Measurements from ENCODE around the gene TWIST2. TPM values are rescaled to one million over a fixed set of nuclear protein-coding genes. Genes with fewer than 3 reads are reported as not detected.

The TWIST2 gene
- total RNA-seq, 2 donors from 2014 or later = 23.5 to 52.9 TPM

GRCh38 chr2:238881353-238882081, 33.6 kb downstream of the TWIST2 start:
- DNase-seq (ENCODE audit: low spot score) = no peak
- 75% methylated on average over 7 of the region's 7 CpGs for WGBS
- Histone ChIP-seq H3K9me3 (no peaks in the 10 kb centered on the region), H3K27me3 (replicated peaks; ENCODE audit: insufficient read depth) (no peaks in the 10 kb centered on the region), H3K4me3 (no peak overlapping the region), H3K27ac (peak overlapping the region in 1 of 2 donors; percentile 56), H3K4me1 (replicated peaks) (no peaks in the 10 kb centered on the region), H3K36me3 (no peaks in the 10 kb centered on the region)
- intact Hi-C loops (cut with DNase I) = no loop called here
- TF ChIP-seq POLR2AphosphoS5 (IDR thresholded peaks at IDR 0.05) = no peak
- TF ChIP-seq POLR2A (IDR thresholded peaks at IDR 0.05) = no peak
- TF ChIP-seq, protein P1, sequence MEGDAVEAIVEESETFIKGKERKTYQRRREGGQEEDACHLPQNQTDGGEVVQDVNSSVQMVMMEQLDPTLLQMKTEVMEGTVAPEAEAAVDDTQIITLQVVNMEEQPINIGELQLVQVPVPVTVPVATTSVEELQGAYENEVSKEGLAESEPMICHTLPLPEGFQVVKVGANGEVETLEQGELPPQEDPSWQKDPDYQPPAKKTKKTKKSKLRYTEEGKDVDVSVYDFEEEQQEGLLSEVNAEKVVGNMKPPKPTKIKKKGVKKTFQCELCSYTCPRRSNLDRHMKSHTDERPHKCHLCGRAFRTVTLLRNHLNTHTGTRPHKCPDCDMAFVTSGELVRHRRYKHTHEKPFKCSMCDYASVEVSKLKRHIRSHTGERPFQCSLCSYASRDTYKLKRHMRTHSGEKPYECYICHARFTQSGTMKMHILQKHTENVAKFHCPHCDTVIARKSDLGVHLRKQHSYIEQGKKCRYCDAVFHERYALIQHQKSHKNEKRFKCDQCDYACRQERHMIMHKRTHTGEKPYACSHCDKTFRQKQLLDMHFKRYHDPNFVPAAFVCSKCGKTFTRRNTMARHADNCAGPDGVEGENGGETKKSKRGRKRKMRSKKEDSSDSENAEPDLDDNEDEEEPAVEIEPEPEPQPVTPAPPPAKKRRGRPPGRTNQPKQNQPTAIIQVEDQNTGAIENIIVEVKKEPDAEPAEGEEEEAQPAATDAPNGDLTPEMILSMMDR (IDR thresholded peaks at IDR 0.05) = no peak

GRCh38 chr2:238882082-238882755, 34.3 kb downstream of the TWIST2 start:
- Histone ChIP-seq H3K9me3 (no peaks in the 10 kb centered on the region), H3K36me3 (no peaks in the 10 kb centered on the region), H3K27ac (peak overlapping the region in 1 of 2 donors; percentile 56), H3K4me1 (replicated peaks) (no peaks in the 10 kb centered on the region), H3K4me3 (no peak overlapping the region), H3K27me3 (replicated peaks; ENCODE audit: insufficient read depth) (no peaks in the 10 kb centered on the region)
- WGBS = 62% methylated on average over 6 of the region's 6 CpGs
- intact Hi-C loops (cut with DNase I) = no loop called here
- no peak for DNase-seq (ENCODE audit: low spot score)
- TF ChIP-seq, protein P1 (IDR thresholded peaks at IDR 0.05) = no peak
- no peak for TF ChIP-seq POLR2AphosphoS5 (IDR thresholded peaks at IDR 0.05)
- no peak for TF ChIP-seq POLR2A (IDR thresholded peaks at IDR 0.05)

DNA sequence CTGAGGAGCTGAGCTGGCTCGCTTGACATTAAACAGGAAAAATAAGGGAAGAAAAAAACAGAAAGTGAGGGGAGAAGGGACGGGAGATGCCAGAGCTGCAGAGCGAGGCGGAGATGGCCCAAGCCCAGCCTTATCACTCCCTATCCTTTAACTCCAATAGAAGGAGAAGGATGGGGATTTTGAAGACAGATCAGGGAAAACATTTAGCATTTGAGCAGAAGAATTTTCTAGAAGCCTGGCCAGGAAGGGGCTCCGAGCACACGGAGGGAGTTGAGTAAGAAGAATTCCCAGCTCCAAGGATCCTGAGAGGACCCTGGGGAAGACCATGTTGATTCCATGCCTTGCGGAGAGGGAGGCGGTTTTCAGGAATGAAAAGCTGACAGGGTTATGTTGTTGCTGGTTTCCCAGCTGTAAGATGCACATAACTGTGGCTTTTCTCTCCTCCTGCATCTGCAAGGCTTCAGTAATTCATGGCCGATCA, 35.6 kb downstream of the TWIST2 start:
- DNase-seq (ENCODE audit: low spot score) = no peak
- Histone ChIP-seq H3K27me3 (replicated peaks; ENCODE audit: insufficient read depth) (no peaks in the 10 kb centered on the region), H3K4me1 (replicated peaks) (no peaks in the 10 kb centered on the region), H3K4me3 (no peak overlapping the region), H3K36me3 (no peaks in the 10 kb centered on the region), H3K9me3 (no peaks in the 10 kb centered on the region), H3K27ac (peak overlapping the region; percentile 19 to 56)
- intact Hi-C loops (cut with DNase I) = no loop called here
- no peak for TF ChIP-seq POLR2A (IDR thresholded peaks at IDR 0.05)
- no peak for TF ChIP-seq POLR2AphosphoS5 (IDR thresholded peaks at IDR 0.05)
- TF ChIP-seq, protein P1 (IDR thresholded peaks at IDR 0.05) = no peak
- WGBS = 65% methylated on average over 9 of the region's 9 CpGs

DNA sequence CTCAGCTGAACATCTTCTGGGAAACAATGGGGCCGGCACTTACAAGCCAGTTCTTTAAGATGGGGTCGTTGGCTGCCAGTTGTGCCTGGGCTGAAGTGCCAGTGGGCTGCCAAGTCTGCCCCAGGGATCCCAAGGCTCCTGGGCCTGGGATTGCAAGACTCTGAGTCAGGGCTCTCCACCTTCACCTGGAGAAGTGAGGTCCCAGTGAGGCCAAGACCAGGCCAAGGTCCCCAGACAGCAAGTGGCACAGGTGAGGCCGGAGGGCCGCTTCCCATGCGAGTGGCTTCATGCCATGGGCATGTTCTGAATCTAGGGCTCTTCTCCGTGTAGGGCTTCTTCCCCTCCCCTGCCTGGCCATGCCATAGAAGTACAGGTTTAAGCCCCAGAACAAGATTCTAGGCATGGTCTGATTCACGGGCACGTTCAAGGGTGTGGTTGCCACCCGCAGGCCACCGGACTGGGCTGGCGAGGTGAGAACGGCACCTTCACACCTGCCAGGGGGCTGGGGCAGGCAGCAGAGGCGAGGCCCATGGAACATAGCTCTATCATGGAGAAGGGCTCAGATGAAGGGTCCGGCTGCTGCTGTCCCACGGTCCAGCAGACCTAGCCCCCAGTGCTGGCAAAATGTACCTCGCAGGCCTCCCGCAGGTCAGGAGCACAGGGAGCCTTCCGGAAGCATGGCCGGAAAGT, 36.4 kb downstream of the TWIST2 start:
- H3K4me3 ChIP-seq = no peak overlapping the region
- peak overlapping the region; percentile 14 to 19 for H3K27ac ChIP-seq
- DNase-seq (ENCODE audit: low spot score) = no peak
- H3K27me3 ChIP-seq (replicated peaks; ENCODE audit: insufficient read depth) = no peaks in the 10 kb centered on the region
- H3K4me1 ChIP-seq (replicated peaks) = no peaks in the 10 kb centered on the region
- TF ChIP-seq, protein P1 (IDR thresholded peaks at IDR 0.05) = no peak
- TF ChIP-seq POLR2A (IDR thresholded peaks at IDR 0.05) (no peak), POLR2AphosphoS5 (IDR thresholded peaks at IDR 0.05) (no peak)
- WGBS = 89% methylated on average over 19 of the region's 19 CpGs
- H3K36me3 ChIP-seq = no peaks in the 10 kb centered on the region
- no peaks in the 10 kb centered on the region for H3K9me3 ChIP-seq
- intact Hi-C loops (cut with DNase I) = no loop called here

All from prostate gland (tissue), 2 donors.